ENCODE measurements around the gene MORN1.

DNA sequence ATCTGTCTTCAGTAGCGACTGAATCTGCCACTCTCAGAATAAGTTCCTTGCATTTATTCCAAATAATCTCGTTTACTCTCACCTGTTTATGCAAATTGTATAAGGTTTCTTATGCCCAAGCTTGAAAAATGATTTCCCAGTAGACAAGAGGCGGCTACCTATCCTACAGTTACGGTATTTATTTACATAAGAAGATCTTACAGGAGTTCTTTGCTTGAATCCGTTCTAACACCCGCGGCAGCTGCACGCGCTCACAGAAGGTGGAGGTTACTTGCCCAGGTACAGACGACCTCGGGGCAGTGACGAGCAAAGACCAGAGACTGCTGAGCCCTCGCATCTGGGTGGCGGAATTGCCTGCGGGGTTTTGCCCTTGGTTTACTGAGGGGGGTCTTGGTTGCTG, 83.4 kb downstream of the MORN1 start:
- TF ChIP-seq SPI1 (IDR thresholded peaks at IDR 0.05; ENCODE audit: low read depth, low read length) (no peak), POLR2A (IDR thresholded peaks at IDR 0.05; ENCODE audit: low read depth, low read length) (no peak), POU2F2 (IDR thresholded peaks at IDR 0.05; ENCODE audit: low read depth, low read length) (no peak), POLR2AphosphoS5 (IDR thresholded peaks at IDR 0.05; ENCODE audit: low read depth, low read length) (no peak), TAF1 (IDR thresholded peaks at IDR 0.05; ENCODE audit: low read depth, low read length) (no peak), PAX5 (IDR thresholded peaks at IDR 0.05; ENCODE audit: insufficient read depth, low read length, severe bottlenecking) (no peak)

All from GM12891 (cell line).